GM18867 (cell line): ENCODE measurements around the gene PRDM11.

Experiments used
- ATAC-seq: cut with Tn5 transposase; IDR thresholded peaks from one replicate; pipeline ENCODE4 v1.9.1; 2021; ENCODE audit warnings: mild to moderate bottlenecking, moderate library complexity; ENCODE audit not compliant: unreplicated experiment

Gene PRDM11

GRCh38 chr11:45258982-45259530, 112.6 kb downstream of the PRDM11 start:
- no peak for ATAC-seq

- ATAC-seq, result no peak
Measured at GRCh38 chr11:45259592-45259991, 113.2 kb downstream of the PRDM11 start.

- ATAC-seq, result no peak
Measured at GRCh38 chr11:45260071-45260470, 113.6 kb downstream of the PRDM11 start.

- ATAC-seq, result no peak
Measured at GRCh38 chr11:45262900-45263299, 116.5 kb downstream of the PRDM11 start.

GRCh38 chr11:45263773-45264172, 117.3 kb downstream of the PRDM11 start:
- ATAC-seq, result no peak

GRCh38 chr11:45264839-45265515, 118.5 kb downstream of the PRDM11 start:
- ATAC-seq, result no peak

- ATAC-seq, result no peak
Measured at GRCh38 chr11:45265969-45266675, 119.7 kb downstream of the PRDM11 start.

GRCh38 chr11:45266676-45267020, 120.2 kb downstream of the PRDM11 start:
- no peak for ATAC-seq

- no peak for ATAC-seq
Measured at GRCh38 chr11:45267052-45267451, 120.6 kb downstream of the PRDM11 start.

- ATAC-seq, result no peak
Measured at GRCh38 chr11:45267652-45268299, 121.3 kb downstream of the PRDM11 start.

GRCh38 chr11:45269678-45270077, 123.2 kb downstream of the PRDM11 start:
- ATAC-seq, result no peak

GRCh38 chr11:45270946-45271716, 124.7 kb downstream of the PRDM11 start:
- ATAC-seq, result no peak

GRCh38 chr11:45272701-45273100, 126.3 kb downstream of the PRDM11 start:
- no peak for ATAC-seq

GRCh38 chr11:45273509-45273908, 127.1 kb downstream of the PRDM11 start:
- no peak for ATAC-seq

GRCh38 chr11:45274206-45274605, 127.8 kb downstream of the PRDM11 start:
- no peak for ATAC-seq

- ATAC-seq, result no peak
Measured at GRCh38 chr11:45275828-45276227, 129.4 kb downstream of the PRDM11 start.

GRCh38 chr11:45278714-45279113, 132.3 kb downstream of the PRDM11 start:
- no peak for ATAC-seq

- ATAC-seq, result no peak
Measured at GRCh38 chr11:45279645-45280044, 133.2 kb downstream of the PRDM11 start.

- no peak for ATAC-seq
Measured at GRCh38 chr11:45280449-45280848, 134.0 kb downstream of the PRDM11 start.

GRCh38 chr11:45282081-45282480, 135.6 kb downstream of the PRDM11 start:
- ATAC-seq, result no peak
